GM19193 (cell line): ENCODE data around the gene UTRN.

Experiments used
- POLR2A ChIP-seq: IDR thresholded peaks from 4 replicates; pipeline ENCODE4 v1.6.1; 2011; ENCODE audit not compliant: insufficient read depth, insufficient read length; ENCODE audit errors: extremely low read depth

The UTRN gene

DNA sequence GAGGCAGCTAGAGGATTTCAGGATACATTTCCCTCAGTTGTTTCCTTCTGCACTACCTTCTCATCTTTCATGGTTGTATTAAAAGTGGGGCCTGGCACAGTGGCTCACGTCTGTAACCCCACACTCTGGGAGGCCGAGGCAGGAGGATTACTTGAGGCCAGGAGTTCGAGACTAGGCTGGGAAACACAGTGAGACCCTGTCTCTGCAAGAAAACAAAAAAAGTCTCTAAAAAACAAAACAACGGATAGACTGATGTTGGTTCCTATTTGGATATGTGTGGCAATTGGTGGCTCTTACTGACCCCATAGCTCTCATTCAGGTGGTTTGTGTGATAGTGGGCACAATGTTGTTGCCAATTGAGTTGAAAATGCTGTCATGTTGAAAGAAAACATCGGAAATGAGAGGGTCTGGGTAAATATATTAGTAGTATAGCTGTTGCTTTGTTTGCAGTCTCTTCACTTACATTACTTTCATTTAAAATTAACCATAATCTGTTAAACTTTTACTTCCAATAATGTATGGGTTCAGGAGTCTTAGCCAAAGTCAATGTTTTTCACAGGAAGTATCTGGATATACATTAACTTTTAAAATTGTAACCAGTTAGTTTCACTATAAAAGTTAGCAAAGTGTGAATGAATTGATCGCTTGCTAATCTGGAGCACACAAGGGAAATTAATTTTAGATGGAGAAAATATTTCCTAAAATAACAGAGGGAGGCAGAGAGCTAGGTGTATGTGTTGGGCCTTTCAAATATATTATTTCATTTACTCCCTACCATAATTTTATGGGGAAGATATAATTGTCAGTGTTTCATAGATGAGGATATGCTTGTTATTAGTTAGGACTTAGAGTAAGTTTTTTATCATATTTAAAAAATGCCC, 31.1 kb downstream of the UTRN start:
- no peak for TF ChIP-seq POLR2A

DNA sequence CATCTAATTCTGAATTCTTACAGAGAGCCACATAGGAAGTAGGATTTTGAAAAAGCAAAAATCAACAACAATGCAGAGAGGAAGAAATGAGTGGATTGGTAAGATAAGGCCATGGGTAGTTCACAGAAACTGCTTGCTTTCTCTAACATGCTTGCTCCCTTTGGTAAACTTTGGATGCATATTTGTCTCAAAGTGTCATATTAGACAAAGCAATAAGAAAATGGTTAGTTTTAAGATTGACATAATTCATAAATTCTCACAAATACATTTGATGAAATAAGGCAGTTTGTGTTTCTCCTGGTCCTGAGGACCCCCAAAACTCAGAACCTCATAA, 31.7 kb downstream of the UTRN start:
- no peak for TF ChIP-seq POLR2A

DNA sequence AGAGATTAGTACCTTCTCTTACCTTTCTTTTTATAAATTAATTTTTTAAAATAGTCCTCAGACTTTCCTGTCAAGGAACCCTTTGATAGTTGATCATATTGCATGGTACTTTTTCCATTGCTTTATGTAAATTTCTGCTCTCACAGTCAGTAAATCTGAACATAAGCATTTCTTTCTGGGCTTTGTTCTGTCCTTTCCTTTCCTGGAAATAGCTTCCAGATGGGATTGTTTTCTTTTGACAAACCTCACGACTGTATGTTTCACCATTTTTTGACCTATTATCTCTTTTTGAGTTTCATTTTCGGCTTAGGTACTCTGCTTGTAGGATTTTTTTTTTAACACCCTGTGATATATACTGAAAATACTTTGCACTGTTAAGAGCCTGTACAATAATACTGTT, 32.6 kb downstream of the UTRN start:
- no peak for TF ChIP-seq POLR2A

DNA sequence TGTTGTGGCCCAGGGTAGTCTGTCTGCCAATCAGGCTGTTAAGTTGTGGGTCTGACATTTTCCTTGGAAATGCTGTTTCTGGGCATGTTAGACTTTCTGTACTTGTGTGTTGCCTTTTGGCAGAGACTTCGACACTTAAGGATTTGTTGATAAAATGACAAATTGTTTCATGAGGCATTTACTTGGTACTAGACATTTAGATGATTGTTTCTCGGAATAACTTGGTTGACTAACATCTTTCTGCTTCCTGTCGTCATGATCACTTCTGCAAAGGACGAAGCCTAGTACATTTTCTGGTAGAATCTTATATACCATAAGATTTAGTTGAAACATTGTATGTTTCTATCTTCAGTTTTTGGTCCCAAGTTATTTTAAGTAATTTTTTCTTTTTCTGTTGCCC, 34.1 kb downstream of the UTRN start:
- no peak for TF ChIP-seq POLR2A

DNA sequence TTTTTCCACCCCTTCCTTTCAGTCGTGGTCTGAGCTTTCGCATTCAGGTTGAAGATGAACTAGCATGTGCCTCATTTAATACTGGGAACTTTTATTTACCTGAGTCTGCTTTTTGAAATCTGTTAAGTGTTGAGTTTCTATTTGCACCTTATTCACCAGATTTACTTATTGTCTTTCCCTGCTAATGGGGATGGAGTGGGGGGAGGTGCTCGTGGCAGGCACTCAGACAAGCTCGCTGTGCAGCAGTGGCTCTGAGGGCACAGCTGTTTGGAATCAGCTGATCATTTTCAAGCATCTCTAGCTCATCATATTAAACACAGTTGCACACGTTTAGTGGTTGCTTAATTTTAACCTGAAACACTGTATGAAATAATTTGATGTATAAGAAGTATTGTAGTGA, 35.6 kb downstream of the UTRN start:
- TF ChIP-seq POLR2A = no peak

DNA sequence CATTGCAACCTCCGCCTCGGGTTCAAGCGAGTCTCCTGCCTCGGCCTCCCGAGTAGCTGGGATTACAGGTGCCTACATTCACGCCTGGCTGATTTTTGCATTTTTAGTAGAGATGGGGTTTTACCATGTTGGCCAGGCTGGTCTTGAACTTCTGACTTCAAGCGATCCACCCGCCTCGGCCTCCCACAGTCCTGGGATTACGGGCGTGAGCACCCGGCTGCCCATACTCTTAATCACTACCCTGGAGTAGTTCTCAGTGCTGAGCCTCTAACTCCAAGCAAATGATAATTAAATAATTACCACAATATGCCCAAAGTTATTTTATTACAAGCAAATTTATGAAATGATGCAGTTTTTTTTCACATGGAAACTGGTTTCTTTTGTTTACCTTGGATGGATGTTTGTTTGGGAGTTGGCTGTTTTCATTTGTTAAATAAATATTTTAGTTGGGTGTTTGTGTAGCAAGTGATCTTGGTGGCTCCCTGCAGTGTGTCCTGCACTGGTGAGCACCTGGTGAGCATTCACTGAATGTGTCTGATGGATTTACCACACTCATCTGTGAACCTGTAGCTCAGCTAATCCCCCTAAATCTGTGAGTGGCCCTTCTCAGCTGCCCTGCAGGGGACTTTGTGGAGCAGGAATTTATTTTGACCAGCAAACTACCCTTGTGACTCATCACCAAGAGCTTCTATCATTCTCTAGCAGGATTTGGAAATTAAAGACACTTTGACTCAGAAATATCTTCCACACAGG, 36.9 kb downstream of the UTRN start:
- no peak for TF ChIP-seq POLR2A

DNA sequence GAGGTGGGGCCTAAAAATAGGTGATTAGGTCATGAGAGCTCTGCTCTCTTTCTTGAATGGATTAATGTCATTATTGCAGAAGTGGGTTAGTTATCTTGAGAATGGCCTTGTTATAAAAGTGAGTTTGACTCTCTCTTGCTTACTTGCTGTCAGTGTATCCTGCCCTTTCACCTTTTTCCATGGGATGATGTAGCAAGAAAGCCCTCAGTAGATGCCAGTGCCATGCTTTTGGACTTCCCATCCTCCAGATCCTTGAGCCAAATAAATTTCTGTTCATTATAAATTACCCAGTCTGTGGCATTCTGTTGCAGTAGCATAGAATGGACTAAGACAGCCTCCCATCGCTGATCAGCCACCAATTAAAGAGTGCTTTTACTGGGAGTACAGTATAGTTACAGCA, 40.1 kb downstream of the UTRN start:
- no peak for TF ChIP-seq POLR2A

DNA sequence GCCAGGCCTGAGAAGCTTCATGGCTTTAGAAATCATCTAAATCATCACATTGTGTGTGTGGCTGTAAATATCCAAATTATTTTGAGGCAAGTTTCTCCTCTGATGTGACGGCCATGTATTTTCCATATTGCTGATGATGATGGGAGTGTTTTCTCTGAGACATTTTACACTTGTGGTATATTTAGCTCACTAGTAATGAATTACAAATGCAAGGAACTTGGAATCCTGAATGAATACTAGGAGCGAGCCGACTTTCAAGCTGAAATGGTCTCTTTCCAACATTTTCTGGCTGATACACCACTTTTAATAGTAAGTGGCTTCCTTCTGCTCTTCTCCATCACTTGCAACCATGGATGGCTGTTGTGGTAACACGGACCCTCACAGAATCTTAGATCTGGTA, 41.3 kb downstream of the UTRN start:
- TF ChIP-seq POLR2A = no peak

DNA sequence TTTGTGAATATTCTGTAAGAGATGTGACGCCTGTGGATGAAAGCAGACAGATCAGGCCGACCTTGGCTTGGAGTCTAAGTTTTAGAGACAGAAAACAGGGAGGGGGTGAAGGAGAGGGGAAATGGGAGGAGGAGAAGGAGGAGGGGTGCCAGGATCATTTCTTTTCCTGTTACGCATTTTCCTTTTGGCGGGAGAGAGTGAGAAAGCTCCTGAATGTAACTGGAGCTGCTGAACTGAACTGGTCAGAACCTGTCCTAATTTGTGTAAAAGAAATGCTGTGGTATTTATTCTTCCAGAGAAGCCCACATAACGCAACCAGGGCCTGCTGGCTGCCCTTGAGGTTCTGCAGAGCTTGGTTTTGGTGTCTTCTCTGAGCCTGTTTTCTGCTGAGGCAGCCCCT, 41.9 kb downstream of the UTRN start:
- no peak for TF ChIP-seq POLR2A

DNA sequence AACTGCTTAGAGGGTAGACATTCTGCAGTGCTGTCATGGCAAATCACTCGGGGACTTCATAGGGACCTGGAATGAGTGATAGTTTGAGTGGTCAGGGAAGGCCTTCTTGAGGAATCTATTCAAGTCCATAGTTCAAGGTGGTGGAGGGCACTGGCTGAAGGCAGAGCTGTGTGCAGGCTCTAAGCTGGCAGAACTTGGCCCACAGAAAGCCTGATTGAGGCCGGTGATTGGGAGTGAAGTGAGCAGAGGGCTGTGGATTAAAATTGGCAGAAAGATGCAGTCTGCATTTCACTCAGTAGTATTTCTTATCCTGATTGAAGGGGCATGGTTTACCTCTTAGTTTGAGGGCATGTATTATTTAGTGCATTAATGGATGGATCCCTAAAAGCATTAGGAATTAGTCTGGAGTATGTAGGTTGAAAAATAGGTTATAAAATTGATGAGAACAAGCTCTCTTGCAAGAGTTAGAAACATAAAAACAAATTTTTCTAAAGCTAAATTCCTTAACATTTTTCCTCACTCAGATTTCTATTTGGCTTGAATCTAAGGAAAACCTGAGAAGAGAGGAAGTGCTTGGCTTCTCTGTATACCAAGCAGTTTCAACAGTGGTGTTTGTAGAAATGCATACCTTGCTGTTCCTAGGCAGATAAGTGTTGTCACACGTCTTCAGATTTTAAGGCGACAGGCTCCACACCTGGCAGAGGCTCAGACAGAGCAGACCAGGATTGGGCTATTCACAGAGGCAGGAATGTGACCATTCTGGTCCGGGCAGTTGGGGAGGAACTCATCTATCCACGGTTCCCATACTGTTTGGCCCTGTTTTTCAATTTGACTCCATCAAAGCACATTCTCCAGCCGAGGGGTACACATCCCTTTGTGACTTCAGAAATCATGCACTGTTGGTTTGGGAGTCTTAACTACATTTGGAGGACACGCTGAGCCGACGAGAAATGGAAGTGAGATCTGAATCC, 45.2 kb downstream of the UTRN start:
- no peak for TF ChIP-seq POLR2A

DNA sequence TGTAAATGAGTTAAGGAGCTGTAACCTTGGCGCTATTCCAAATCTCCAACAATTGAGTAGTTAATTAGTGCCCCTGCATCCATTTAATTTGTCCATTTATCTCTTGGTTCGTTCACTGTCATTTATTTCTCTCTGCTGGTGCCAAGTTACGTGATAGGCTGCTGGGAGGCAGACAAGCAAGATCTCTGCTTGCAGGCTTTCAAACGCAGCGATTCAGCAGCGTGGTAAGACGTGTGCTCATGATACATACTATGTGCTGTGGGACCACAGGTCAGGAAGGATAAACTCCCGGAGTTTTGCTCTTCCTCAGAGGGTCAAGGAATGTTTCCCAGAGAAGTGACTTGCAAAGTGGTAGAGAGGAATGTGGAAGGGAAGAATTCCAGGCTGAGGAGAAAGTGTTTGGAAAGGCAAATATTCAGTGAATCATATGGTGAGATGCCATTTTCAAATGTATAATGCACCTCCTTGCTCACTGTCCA, 46.4 kb downstream of the UTRN start:
- no peak for TF ChIP-seq POLR2A

DNA sequence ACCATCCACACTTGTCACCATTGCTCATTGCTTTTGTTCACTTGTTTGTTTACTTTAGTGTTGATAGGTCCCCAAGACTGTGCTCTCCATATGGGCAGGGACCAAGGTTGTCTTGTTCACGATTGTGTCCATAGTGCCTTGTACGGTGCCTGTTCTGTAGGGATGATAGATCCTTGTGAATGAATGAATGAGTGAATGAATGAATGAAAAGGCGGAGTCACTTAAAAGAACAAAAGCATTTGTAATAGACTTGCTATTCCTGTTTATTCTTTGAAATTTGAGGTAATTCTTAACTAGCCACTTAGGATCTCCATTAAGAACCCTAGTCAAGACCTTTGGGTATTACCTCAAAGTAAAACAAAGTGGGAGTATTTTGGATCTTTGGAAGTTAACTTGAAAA, 47.0 kb downstream of the UTRN start:
- TF ChIP-seq POLR2A = no peak

DNA sequence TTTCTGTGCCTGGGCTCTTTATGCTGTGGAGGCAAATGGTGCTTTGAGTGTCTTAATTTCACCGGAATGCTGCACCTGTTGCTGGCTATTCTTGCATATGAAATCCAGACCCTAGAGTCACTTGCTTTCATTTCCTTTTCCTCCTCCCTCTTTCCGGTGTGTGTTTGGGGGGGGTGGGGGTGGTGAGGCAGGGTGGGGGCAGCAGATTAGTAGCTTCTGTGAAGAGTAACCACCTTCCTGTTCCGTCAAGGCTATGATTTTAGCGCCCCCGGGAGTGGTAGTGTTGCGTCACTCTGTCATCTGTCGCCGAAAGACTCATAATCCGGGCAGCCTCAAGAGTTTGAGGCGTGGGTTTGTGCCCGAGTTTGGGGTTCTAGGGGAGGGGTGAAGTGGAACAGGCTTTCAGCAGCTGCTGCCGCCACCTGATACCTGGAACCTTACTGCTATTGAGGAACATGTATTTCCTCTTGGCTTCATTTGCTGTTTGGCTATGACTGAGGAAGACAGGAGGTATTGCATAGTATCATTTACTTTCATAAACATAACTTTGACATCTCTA, 49.1 kb downstream of the UTRN start:
- no peak for TF ChIP-seq POLR2A
